ENCODE data around the gene VTI1A.

DNA sequence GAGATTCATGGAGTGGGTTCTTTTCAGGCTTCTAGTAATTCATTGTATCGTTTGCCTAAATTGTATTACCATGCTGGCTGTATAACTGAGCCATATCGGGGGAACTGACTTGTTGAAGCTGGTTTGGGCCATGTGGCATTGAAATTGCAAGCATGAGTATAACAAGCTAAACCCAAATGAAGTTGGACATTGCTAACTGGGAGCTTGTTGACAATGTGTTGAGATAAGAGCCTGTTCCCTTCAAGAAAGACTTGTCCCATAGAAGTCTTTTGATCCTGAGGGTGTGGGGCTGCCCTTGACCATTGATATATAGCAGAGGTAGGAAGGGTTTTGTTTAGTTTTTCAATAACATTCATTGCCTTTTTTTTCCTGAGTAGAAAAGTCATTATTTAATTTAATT, 156.0 kb downstream of the VTI1A start:
- TF ChIP-seq EP300 (IDR thresholded peaks at IDR 0.05; ENCODE audit: borderline replicate concordance in 1 of 2, low read depth in 1 of 2, low read length in 1 of 2), result no peak
- TF ChIP-seq RFX5 (IDR thresholded peaks at IDR 0.05; ENCODE audit: low read length), result no peak
- TF ChIP-seq, protein P1, sequence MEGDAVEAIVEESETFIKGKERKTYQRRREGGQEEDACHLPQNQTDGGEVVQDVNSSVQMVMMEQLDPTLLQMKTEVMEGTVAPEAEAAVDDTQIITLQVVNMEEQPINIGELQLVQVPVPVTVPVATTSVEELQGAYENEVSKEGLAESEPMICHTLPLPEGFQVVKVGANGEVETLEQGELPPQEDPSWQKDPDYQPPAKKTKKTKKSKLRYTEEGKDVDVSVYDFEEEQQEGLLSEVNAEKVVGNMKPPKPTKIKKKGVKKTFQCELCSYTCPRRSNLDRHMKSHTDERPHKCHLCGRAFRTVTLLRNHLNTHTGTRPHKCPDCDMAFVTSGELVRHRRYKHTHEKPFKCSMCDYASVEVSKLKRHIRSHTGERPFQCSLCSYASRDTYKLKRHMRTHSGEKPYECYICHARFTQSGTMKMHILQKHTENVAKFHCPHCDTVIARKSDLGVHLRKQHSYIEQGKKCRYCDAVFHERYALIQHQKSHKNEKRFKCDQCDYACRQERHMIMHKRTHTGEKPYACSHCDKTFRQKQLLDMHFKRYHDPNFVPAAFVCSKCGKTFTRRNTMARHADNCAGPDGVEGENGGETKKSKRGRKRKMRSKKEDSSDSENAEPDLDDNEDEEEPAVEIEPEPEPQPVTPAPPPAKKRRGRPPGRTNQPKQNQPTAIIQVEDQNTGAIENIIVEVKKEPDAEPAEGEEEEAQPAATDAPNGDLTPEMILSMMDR (IDR thresholded peaks at IDR 0.05), result no peak
- TF ChIP-seq ELF1 (IDR thresholded peaks at IDR 0.05), result no peak
- TF ChIP-seq EZH2phosphoT487 (IDR thresholded peaks at IDR 0.05; ENCODE audit: borderline replicate concordance, low read depth), result no peak
- TF ChIP-seq RAD21 (IDR thresholded peaks at IDR 0.05; ENCODE audit: low read length), result no peak
- TF ChIP-seq POLR2AphosphoS5 (IDR thresholded peaks at IDR 0.05; ENCODE audit: low read depth, low read length), result no peak
- no peak for TF ChIP-seq NRF1 (IDR thresholded peaks at IDR 0.05; ENCODE audit: low read depth, low read length)
- no peak for TF ChIP-seq NFIC (IDR thresholded peaks at IDR 0.05; ENCODE audit: borderline replicate concordance)
- TF ChIP-seq MEF2A (IDR thresholded peaks at IDR 0.05; ENCODE audit: borderline replicate concordance, low read depth), result no peak
- TF ChIP-seq TEAD4 (IDR thresholded peaks at IDR 0.05; ENCODE audit: borderline replicate concordance, insufficient read depth), result no peak
- no peak for TF ChIP-seq MXI1 (IDR thresholded peaks at IDR 0.05; ENCODE audit: low read depth, low read length)
- TF ChIP-seq, protein P2, sequence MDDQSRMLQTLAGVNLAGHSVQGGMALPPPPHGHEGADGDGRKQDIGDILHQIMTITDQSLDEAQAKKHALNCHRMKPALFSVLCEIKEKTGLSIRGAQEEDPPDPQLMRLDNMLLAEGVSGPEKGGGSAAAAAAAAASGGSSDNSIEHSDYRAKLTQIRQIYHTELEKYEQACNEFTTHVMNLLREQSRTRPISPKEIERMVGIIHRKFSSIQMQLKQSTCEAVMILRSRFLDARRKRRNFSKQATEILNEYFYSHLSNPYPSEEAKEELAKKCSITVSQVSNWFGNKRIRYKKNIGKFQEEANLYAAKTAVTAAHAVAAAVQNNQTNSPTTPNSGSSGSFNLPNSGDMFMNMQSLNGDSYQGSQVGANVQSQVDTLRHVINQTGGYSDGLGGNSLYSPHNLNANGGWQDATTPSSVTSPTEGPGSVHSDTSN (IDR thresholded peaks at IDR 0.05), result no peak
